Panc1 (cell line): Measurements from ENCODE around the gene IFNA10. TPM values are rescaled to one million over a fixed set of nuclear protein-coding genes. Genes with fewer than 3 reads are reported as not detected.

Experiments
- ATAC-seq: fragments of 200-7000 bp; cut with Tn5 transposase; 2 replicates; pipeline ENCODE4 v1.9.1; 2020; ENCODE audit warnings: mild to moderate bottlenecking, moderate library complexity
- BruUV-seq: library from RNA; stranded (reverse); fragments of 400-500 nt; replicated peaks from 2 replicates; lab custom pipeline; 2021; lab: Mats Ljungman, UMichigan
- CTCF ChIA-PET: fragments of 300-600 bp; sonication (Branson Sonifier 250); formaldehyde crosslinking; loops from one replicate; lab custom pipeline; 2022; ENCODE audit warnings: antibody characterized with exemption; lab: Charles Lee
- POLR2A ChIA-PET: fragments of 300-600 bp; sonication (Branson Sonifier 250); formaldehyde crosslinking; loops from one replicate; lab custom pipeline; 2022; ENCODE audit warnings: antibody characterized with exemption; lab: Charles Lee
- DNase-seq: peaks from one replicate; pipeline ENCODE4 v3.0.0-alpha.2; 2010; ENCODE audit warnings: low read depth, low spot score
- H3K27ac ChIP-seq: 2 replicates; pipeline ENCODE4 v1.5.1; 2011; ENCODE audit warnings: mild to moderate bottlenecking, low read length, inconsistent platforms
- H3K27me3 ChIP-seq: fragments of 200-500 bp; sonication (Bioruptor generic); 2 replicates; pipeline ENCODE4 v1.6.0; 2014; ENCODE audit warnings: low read length, inconsistent platforms; ENCODE audit not compliant: control insufficient read depth, insufficient read depth
- H3K36me3 ChIP-seq: fragments of 200-500 bp; sonication (Bioruptor generic); 2 replicates; pipeline ENCODE4 v1.5.1; 2014; ENCODE audit warnings: inconsistent platforms, mild to moderate bottlenecking, low read length, moderate library complexity; ENCODE audit not compliant: control insufficient read depth, insufficient read depth
- H3K4me1 ChIP-seq: 2 replicates; pipeline ENCODE4 v1.5.1; 2011; ENCODE audit warnings: inconsistent platforms, mild to moderate bottlenecking, low read length, moderate library complexity; ENCODE audit not compliant: control insufficient read depth, insufficient read depth
- H3K4me3 ChIP-seq, 2 experiments: 2 replicates each; pipeline ENCODE4 v1.5.1; 2011 to 2012; ENCODE audit warnings: low read depth in 2 of 2, low read length in 2 of 2, mild to moderate bottlenecking in 2 of 2, inconsistent platforms in 1 of 2, moderate library complexity in 1 of 2
- H3K9me3 ChIP-seq: fragments of 200-500 bp; sonication (Bioruptor generic); 2 replicates; pipeline ENCODE4 v1.5.1; 2014; ENCODE audit warnings: low read depth, mild to moderate bottlenecking, inconsistent platforms, low read length, moderate library complexity; ENCODE audit not compliant: control insufficient read depth, insufficient read depth
- POLR2AphosphoS5 ChIP-seq: IDR thresholded peaks from 2 replicates; pipeline ENCODE4 v1.6.1; 2012; ENCODE audit warnings: mild to moderate bottlenecking, low read depth, low read length, moderate library complexity
- SIN3A ChIP-seq: IDR thresholded peaks from 2 replicates; pipeline ENCODE4 v1.6.1; 2012; ENCODE audit warnings: low read depth, mild to moderate bottlenecking, low read length, moderate library complexity, borderline replicate concordance; ENCODE audit not compliant: insufficient read depth
- TCF7L2 ChIP-seq: IDR thresholded peaks from 2 replicates; pipeline ENCODE4 v1.6.1; 2011; ENCODE audit warnings: mild to moderate bottlenecking, low read depth, low read length, inconsistent platforms
- in situ Hi-C: cut with HindIII; loops from 2 replicates; pipeline ENCODE4 v1.10.0; 2016; ENCODE audit warnings: low sequenced_read_pairs, low pct_unique_long_range_greater_than_20kb
- intact Hi-C: fragments of 100-400 bp; cut with micrococcal nuclease; formaldehyde crosslinking; loops from one replicate; pipeline ENCODE4 v1.10.0; 2022; ENCODE audit not compliant: unreplicated experiment
- total RNA-seq: library from RNA; stranded (reverse); gene quantifications from one replicate; pipeline ENCODE4 v1.2.1, GENCODE V29; 2021; ENCODE audit not compliant: unreplicated experiment
- TF ChIP-seq, protein P1 (sequence below), 2 experiments: IDR thresholded peaks; 2 replicates each; pipeline ENCODE4 v1.6.1; 2011 to 2012; ENCODE audit warnings: low read depth in 2 of 2, control low read depth in 1 of 2, low read length in 1 of 2, mild to moderate bottlenecking in 1 of 2, moderate library complexity in 1 of 2; ENCODE audit not compliant: insufficient read depth in 1 of 2
- TF ChIP-seq, protein P2 (sequence below): fragments of 450-650 bp; IDR thresholded peaks from 2 replicates; pipeline ENCODE4 v1.5.1; 2017; ENCODE audit warnings: mild to moderate bottlenecking

IFNA10 gene
- total RNA-seq, 1 experiment from 2014 or later, result not detected

DNA sequence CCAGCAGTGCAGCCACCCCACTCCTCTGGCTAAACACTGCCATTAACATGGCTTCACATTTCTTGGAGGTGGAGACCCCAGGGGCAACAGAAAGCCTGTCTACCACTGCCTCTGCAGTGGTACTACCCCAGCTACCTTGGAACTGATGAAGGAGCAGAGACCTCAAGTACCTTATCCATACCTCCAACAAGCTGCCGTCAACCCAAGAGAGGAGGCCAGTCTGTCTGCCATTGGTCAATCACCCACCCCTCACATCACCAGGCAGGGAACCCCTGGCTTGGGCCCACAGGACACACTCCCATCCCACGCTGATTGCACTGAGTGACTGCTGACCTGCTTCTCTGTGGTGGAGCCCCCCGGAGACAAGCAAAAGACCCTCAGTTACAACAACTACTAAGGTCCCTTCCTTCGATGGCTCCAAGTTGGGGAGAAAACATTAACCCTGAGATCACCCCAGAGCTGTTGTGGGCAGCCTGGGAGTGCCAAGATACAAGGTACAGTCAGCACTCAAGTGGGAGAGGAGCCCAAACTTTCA is 27.3 kb upstream of the IFNA10 start:
- ChIA-PET CTCF (no interaction called here), POLR2A (no interaction called here)
- H3K36me3 ChIP-seq, result no peaks in the 10 kb centered on the region
- no peaks in the 10 kb centered on the region for H3K4me1 ChIP-seq
- no peak overlapping the region for H3K4me3 ChIP-seq
- BruUV-seq, result no TSS peak
- H3K27ac ChIP-seq, result no peak overlapping the region
- DNase-seq (no peak), ATAC-seq (no peak)
- H3K27me3 ChIP-seq, result no peaks in the 10 kb centered on the region
- intact Hi-C loops, result no loop called here
- H3K9me3 ChIP-seq, result no peaks in the 10 kb centered on the region
- in situ Hi-C loops, result no loop called here
- no peak for TF ChIP-seq TCF7L2
- TF ChIP-seq POLR2AphosphoS5, result no peak
- TF ChIP-seq, protein P1, sequence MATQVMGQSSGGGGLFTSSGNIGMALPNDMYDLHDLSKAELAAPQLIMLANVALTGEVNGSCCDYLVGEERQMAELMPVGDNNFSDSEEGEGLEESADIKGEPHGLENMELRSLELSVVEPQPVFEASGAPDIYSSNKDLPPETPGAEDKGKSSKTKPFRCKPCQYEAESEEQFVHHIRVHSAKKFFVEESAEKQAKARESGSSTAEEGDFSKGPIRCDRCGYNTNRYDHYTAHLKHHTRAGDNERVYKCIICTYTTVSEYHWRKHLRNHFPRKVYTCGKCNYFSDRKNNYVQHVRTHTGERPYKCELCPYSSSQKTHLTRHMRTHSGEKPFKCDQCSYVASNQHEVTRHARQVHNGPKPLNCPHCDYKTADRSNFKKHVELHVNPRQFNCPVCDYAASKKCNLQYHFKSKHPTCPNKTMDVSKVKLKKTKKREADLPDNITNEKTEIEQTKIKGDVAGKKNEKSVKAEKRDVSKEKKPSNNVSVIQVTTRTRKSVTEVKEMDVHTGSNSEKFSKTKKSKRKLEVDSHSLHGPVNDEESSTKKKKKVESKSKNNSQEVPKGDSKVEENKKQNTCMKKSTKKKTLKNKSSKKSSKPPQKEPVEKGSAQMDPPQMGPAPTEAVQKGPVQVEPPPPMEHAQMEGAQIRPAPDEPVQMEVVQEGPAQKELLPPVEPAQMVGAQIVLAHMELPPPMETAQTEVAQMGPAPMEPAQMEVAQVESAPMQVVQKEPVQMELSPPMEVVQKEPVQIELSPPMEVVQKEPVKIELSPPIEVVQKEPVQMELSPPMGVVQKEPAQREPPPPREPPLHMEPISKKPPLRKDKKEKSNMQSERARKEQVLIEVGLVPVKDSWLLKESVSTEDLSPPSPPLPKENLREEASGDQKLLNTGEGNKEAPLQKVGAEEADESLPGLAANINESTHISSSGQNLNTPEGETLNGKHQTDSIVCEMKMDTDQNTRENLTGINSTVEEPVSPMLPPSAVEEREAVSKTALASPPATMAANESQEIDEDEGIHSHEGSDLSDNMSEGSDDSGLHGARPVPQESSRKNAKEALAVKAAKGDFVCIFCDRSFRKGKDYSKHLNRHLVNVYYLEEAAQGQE (IDR thresholded peaks at IDR 0.05; ENCODE audit: insufficient read depth in 1 of 2, low read depth in 2 of 2, low read length in 1 of 2), result no peak
- TF ChIP-seq, protein P2, sequence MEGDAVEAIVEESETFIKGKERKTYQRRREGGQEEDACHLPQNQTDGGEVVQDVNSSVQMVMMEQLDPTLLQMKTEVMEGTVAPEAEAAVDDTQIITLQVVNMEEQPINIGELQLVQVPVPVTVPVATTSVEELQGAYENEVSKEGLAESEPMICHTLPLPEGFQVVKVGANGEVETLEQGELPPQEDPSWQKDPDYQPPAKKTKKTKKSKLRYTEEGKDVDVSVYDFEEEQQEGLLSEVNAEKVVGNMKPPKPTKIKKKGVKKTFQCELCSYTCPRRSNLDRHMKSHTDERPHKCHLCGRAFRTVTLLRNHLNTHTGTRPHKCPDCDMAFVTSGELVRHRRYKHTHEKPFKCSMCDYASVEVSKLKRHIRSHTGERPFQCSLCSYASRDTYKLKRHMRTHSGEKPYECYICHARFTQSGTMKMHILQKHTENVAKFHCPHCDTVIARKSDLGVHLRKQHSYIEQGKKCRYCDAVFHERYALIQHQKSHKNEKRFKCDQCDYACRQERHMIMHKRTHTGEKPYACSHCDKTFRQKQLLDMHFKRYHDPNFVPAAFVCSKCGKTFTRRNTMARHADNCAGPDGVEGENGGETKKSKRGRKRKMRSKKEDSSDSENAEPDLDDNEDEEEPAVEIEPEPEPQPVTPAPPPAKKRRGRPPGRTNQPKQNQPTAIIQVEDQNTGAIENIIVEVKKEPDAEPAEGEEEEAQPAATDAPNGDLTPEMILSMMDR, result no peak
- TF ChIP-seq SIN3A, result no peak

DNA sequence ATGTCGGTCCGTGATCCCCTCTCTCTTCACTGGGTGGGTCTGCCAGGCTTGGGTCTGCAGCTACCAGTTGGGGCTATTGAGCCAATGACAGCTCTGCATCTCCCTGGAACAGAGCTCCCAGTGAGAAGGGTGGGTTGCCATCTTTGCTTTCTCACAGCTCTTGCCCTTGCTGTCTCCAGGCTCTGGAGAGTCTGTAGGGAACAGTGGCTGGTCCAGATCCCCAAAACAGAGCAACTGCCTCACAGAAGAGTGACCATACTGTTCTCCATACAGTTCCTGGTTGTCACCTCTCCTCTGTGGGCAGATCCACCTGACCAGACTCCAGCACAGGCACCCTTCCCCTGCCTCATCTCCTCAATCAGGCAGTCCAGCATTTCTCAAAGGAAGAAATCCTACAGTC is 26.3 kb upstream of the IFNA10 start:
- in situ Hi-C loops, result no loop called here
- TF ChIP-seq, protein P1 (IDR thresholded peaks at IDR 0.05; ENCODE audit: insufficient read depth in 1 of 2, low read depth in 2 of 2, low read length in 1 of 2), result no peak
- TF ChIP-seq SIN3A (no peak), POLR2AphosphoS5 (no peak), TCF7L2 (no peak)
- TF ChIP-seq, protein P2, result no peak
- intact Hi-C loops, result no loop called here
- H3K4me3 ChIP-seq, result no peak overlapping the region
- ChIA-PET POLR2A (no interaction called here), CTCF (interaction anchor here (0.7 kb wide), 1 partner anchor 1406 kb away, joined by 6 read pairs; no protein-coding TSS in a partner anchor)
- H3K9me3 ChIP-seq, result no peaks in the 10 kb centered on the region
- H3K4me1 ChIP-seq, result no peaks in the 10 kb centered on the region
- no peak overlapping the region for H3K27ac ChIP-seq
- H3K27me3 ChIP-seq, result no peaks in the 10 kb centered on the region
- ATAC-seq, result no peak
- DNase-seq, result no peak
- BruUV-seq, result no TSS peak
- H3K36me3 ChIP-seq, result no peaks in the 10 kb centered on the region
